Inflammatory macrophage (primary cell): Measurements from ENCODE around the gene GAB2.
"Not testable (repeated sequence)": the region's sequence is repeated elsewhere in the genome, so short reads cannot be mapped to it uniquely, and the experiment has no call there.

Source experiments
- DNase-seq, 2 donors: peaks; one replicate each; pipeline ENCODE4 v3.0.0-alpha.2; 2020 to 2022

The GAB2 gene

GRCh38 chr11:78311702-78312371, 105.8 kb downstream of the GAB2 start:
- DNase-seq, result no peak

- no peak for DNase-seq
Observed at GRCh38 chr11:78310500-78310909, 107.1 kb downstream of the GAB2 start.

- no peak for DNase-seq
Observed at GRCh38 chr11:78304201-78304600, 113.4 kb downstream of the GAB2 start.

- no peak for DNase-seq
Observed at GRCh38 chr11:78300108-78300839, 117.3 kb downstream of the GAB2 start.

GRCh38 chr11:78299000-78299710, 118.5 kb downstream of the GAB2 start:
- no peak for DNase-seq

GRCh38 chr11:78298291-78298771, 119.3 kb downstream of the GAB2 start:
- DNase-seq, result no peak

- DNase-seq, result no peak
Observed at GRCh38 chr11:78295991-78296930, 121.4 kb downstream of the GAB2 start.

GRCh38 chr11:78295347-78295746, 122.3 kb downstream of the GAB2 start:
- DNase-seq, result no peak

GRCh38 chr11:78294100-78294499, 123.5 kb downstream of the GAB2 start:
- not testable (repeated sequence) for DNase-seq

GRCh38 chr11:78293536-78293935, 124.1 kb downstream of the GAB2 start:
- peak; percentile 44 to 46 for DNase-seq

GRCh38 chr11:78292109-78292803, 125.4 kb downstream of the GAB2 start:
- peak; percentile 83 to 90 for DNase-seq

GRCh38 chr11:78291503-78292108, 126.0 kb downstream of the GAB2 start:
- DNase-seq, result no peak

- peak; percentile 96 to 99 for DNase-seq
Observed at GRCh38 chr11:78290293-78291176, 127.1 kb downstream of the GAB2 start.

GRCh38 chr11:78289552-78290292, 127.9 kb downstream of the GAB2 start:
- DNase-seq, result peak in 1 of 2 donors; percentile 59

GRCh38 chr11:78284260-78284659, 133.4 kb downstream of the GAB2 start:
- DNase-seq, result no peak

- DNase-seq, result no peak
Observed at GRCh38 chr11:78282821-78283220, 134.8 kb downstream of the GAB2 start.

GRCh38 chr11:78281511-78281910, 136.1 kb downstream of the GAB2 start:
- no peak for DNase-seq

- peak; percentile 12 to 43 for DNase-seq
Observed at GRCh38 chr11:78277314-78277994, 140.2 kb downstream of the GAB2 start.

GRCh38 chr11:78276311-78276710, 141.3 kb downstream of the GAB2 start:
- no peak for DNase-seq
